Esophagus squamous epithelium (tissue), 4 donors: ENCODE data around the gene PCARE.

Experiments used
- CTCF ChIP-seq, 6 experiments: fragments of 450-650 bp in 4 of 6; fragments of 200-600 bp in 2 of 6; sonication (generic) in 2 of 6; IDR thresholded peaks; one replicate each; pipeline ENCODE4 v1.5.1; 2016 to 2019; ENCODE audit warnings: antibody characterized with exemption in 6 of 6, mild to moderate bottlenecking in 4 of 6, moderate library complexity in 4 of 6
- POLR2A ChIP-seq, 4 donors: fragments of 450-650 bp; IDR thresholded peaks; one replicate each; pipeline ENCODE4 v1.6.1; 2017; ENCODE audit warnings: antibody characterized with exemption in 4 of 4, mild to moderate bottlenecking in 4 of 4, moderate library complexity in 3 of 4

DNA sequence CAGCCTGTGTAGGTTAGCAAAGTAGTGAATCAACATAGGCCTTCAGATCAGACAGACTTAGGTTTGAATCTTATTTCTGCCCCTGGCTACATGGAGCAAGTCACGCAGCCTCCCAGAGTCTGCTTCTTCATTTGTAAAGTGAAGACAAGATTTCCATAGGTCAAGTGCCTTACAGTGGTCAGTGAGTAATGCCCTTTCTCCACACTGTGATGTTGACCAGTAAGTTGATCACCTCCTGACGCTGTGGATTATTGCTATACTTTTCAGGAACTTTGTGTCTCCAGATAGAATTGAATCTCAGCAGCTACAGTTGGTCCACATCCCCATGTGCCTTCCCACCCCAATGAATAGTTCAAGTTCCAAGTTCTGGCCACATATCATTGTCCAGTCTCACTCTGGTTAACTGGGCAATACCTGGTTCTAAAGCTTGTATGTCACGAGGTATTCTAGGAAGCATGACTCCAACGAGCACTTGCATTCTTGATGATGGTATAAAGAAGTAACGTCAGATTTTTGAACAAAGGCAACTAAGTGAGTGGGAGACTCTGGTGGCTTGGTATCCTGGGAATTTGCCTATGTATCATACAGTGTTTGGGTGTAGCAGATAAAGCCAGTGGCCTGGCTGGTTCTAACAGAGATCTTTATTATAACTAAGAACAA lies 38.8 kb upstream of the PCARE start:
- TF ChIP-seq CTCF (IDR thresholded peaks at IDR 0.05) (no peak), POLR2A (IDR thresholded peaks at IDR 0.05) (no peak)
